GM19240 (cell line): ENCODE measurements around the gene SLC25A42.
A peak's percentile ranks its signal among the peaks of the same experiment; 100 is the strongest.
"Not testable (repeated sequence)": the region's sequence is repeated elsewhere in the genome, so short reads cannot be mapped to it uniquely, and the experiment has no call there.

Experiments used
- DNase-seq: peaks from one replicate; pipeline ENCODE4 v3.0.0; 2011; ENCODE audit warnings: low spot score; ENCODE audit not compliant: insufficient read length

SLC25A42 gene

GRCh38 chr19:19063183-19064097 is at the start of gene SLC25A42:
Gene SLC25A42, plus strand, starts transcription at chr19:19063994. Its CDS starts 32,131 bp downstream, at chr19:19096125.
- peak; percentile 100 for DNase-seq

- DNase-seq = no peak
Measured at GRCh38 chr19:19021115-19021514, 42.7 kb upstream of the SLC25A42 start.

- no peak for DNase-seq
Measured at GRCh38 chr19:19022380-19022961, 41.3 kb upstream of the SLC25A42 start.

- DNase-seq = not testable (repeated sequence)
Measured at GRCh38 chr19:19023376-19023775, 40.4 kb upstream of the SLC25A42 start.

GRCh38 chr19:19025861-19026260 is 37.9 kb upstream of the SLC25A42 start:
- DNase-seq = no peak

GRCh38 chr19:19026299-19026971 is 37.4 kb upstream of the SLC25A42 start:
- no peak for DNase-seq

GRCh38 chr19:19027228-19027627 is 36.6 kb upstream of the SLC25A42 start:
- DNase-seq = no peak

GRCh38 chr19:19028526-19028925 is 35.3 kb upstream of the SLC25A42 start:
- no peak for DNase-seq

GRCh38 chr19:19031891-19032290 is 31.9 kb upstream of the SLC25A42 start:
- DNase-seq = no peak

GRCh38 chr19:19032420-19033175 is 31.2 kb upstream of the SLC25A42 start:
- DNase-seq = peak; percentile 95

- peak; percentile 21 for DNase-seq
Measured at GRCh38 chr19:19033176-19033425, 30.7 kb upstream of the SLC25A42 start.

GRCh38 chr19:19033426-19034203 is 30.2 kb upstream of the SLC25A42 start, which contains the start of the genes ARMC6 and SUGP2:
Gene ARMC6, plus strand, starts transcription at chr19:19033603. Its CDS starts 607 bp downstream, at chr19:19034210.
Gene SUGP2, minus strand, starts transcription at chr19:19033517. Its CDS starts 2,446 bp downstream, at chr19:19031071.
- DNase-seq = peak; percentile 87

- peak; percentile 74 for DNase-seq
Measured at GRCh38 chr19:19034204-19034624, 29.6 kb upstream of the SLC25A42 start.

- no peak for DNase-seq
Measured at GRCh38 chr19:19039901-19040300, 23.9 kb upstream of the SLC25A42 start.

GRCh38 chr19:19040417-19040816 is 23.4 kb upstream of the SLC25A42 start:
- DNase-seq = no peak

- DNase-seq = no peak
Measured at GRCh38 chr19:19042732-19043280, 21.0 kb upstream of the SLC25A42 start.

GRCh38 chr19:19043481-19043880 is 20.3 kb upstream of the SLC25A42 start:
- DNase-seq = no peak

GRCh38 chr19:19043881-19044280 is 19.9 kb upstream of the SLC25A42 start:
- DNase-seq = no peak

GRCh38 chr19:19049406-19049805 is 14.4 kb upstream of the SLC25A42 start:
- DNase-seq = no peak

GRCh38 chr19:19050104-19050503 is 13.7 kb upstream of the SLC25A42 start:
- DNase-seq = no peak
